NB4 (cell line): Measurements from ENCODE around the gene FOXF1.

Experiments used
- CTCF ChIP-seq: IDR thresholded peaks from one replicate; pipeline ENCODE4 v1.5.1; 2012; ENCODE audit warnings: low read depth, low read length
- MAX ChIP-seq: IDR thresholded peaks from 2 replicates; pipeline ENCODE4 v1.6.1; 2011; ENCODE audit warnings: low read depth, low read length
- MYC ChIP-seq: IDR thresholded peaks from 2 replicates; pipeline ENCODE4 v1.6.1; 2011; ENCODE audit warnings: low read depth, low read length
- POLR2A ChIP-seq: IDR thresholded peaks from 2 replicates; pipeline ENCODE4 v1.6.1; 2011; ENCODE audit warnings: mild to moderate bottlenecking; ENCODE audit not compliant: insufficient read length; ENCODE audit errors: extremely low read depth

GRCh38 chr16:86494565-86495356 lies 15.6 kb upstream of the FOXF1 start:
- TF ChIP-seq CTCF (no peak), POLR2A (no peak), MAX (no peak), MYC (no peak)
